GM19468 (cell line): Measurements from ENCODE around the gene IL2RA.
"Not testable (repeated sequence)": the region's sequence is repeated elsewhere in the genome, so short reads cannot be mapped to it uniquely, and the experiment has no call there.

ENCODE experiments used
- ATAC-seq: cut with Tn5 transposase; IDR thresholded peaks from one replicate; pipeline ENCODE4 v1.9.1; 2021; ENCODE audit warnings: mild to moderate bottlenecking, moderate library complexity, moderate number of reproducible peaks; ENCODE audit not compliant: unreplicated experiment; ENCODE audit errors: extremely low read depth

IL2RA gene

GRCh38 chr10:5965266-5965665 lies 96.9 kb downstream of the IL2RA start:
- no peak for ATAC-seq

GRCh38 chr10:5964736-5965135 lies 97.4 kb downstream of the IL2RA start:
- no peak for ATAC-seq

GRCh38 chr10:5963591-5963990 lies 98.6 kb downstream of the IL2RA start:
- no peak for ATAC-seq

DNA sequence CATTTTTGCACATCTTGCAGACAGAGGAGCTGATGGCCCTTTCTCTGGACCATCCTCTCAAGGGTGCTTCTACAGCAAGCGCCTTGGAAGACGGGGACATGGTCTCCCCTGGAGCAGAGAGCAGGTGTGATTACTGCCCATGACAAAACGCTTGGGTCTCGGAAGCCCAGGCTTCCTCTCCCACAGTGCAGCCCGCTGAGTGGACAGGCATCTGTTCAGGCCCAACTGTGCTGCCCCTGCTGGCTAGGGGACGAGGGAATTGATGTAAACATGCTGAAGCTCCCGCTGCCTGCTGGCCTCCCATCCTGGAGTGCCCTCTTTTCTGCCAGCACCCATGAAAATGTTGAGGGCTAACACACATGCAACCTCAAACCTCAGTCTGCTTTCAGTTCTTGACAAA lies 99.1 kb downstream of the IL2RA start:
- no peak for ATAC-seq

- not testable (repeated sequence) for ATAC-seq
These were observed 99.7 kb downstream of the IL2RA start for GRCh38 chr10:5962358-5962940.

- no peak for ATAC-seq
These were observed 100.6 kb downstream of the IL2RA start for GRCh38 chr10:5961405-5962100.

DNA sequence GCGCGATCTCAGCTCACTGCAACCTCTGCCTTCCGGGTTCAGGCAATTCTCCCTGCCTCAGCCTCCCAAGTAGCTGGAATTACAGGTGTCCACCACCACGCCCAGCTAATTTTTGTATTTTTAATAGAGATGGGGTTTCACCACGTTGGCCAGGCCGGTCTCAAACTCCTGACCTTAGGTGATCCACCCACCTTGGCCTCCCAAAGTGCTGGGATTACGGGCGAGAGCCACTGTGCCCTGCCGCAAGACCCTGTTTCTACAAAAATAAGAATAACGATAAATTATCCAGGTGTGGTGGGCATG lies 101.2 kb downstream of the IL2RA start:
- ATAC-seq, result not testable (repeated sequence)
